OCI-LY7 (cell line): ENCODE data around the gene C1orf174. TPM values are rescaled to one million over a fixed set of nuclear protein-coding genes. Genes with fewer than 3 reads are reported as not detected.

Experiments used
- BruUV-seq: library from RNA; stranded (reverse); fragments of 400-500 nt; replicated peaks from 2 replicates; lab custom pipeline; 2021; lab: Mats Ljungman, UMichigan
- CTCF ChIA-PET: fragments of 300-600 bp; sonication (Branson Sonifier 250); formaldehyde crosslinking; loops from one replicate; lab custom pipeline; 2022; ENCODE audit warnings: antibody characterized with exemption; ENCODE audit not compliant: unreplicated experiment; lab: Charles Lee
- POLR2A ChIA-PET: fragments of 300-600 bp; sonication (Branson Sonifier 250); formaldehyde crosslinking; loops from one replicate; lab custom pipeline; 2022; ENCODE audit warnings: antibody characterized with exemption; lab: Charles Lee
- DNase-seq: peaks from one replicate; pipeline ENCODE4 v3.0.0-alpha.2; 2015; ENCODE audit warnings: low spot score
- H2AFZ ChIP-seq: fragments of 200-600 bp; sonication (generic), shearing (Covaris generic); 2 replicates; pipeline ENCODE4 v1.6.1; 2014; ENCODE audit warnings: mild to moderate bottlenecking, antibody characterized with exemption, low read length, moderate library complexity
- H3K27ac ChIP-seq: fragments of 200-600 bp; sonication (generic); 2 replicates; pipeline ENCODE4 v1.5.1; 2014; ENCODE audit warnings: mixed run types, low read depth, mild to moderate bottlenecking, moderate library complexity, low read length, inconsistent platforms; ENCODE audit not compliant: poor library complexity, severe bottlenecking
- H3K36me3 ChIP-seq: fragments of 200-600 bp; sonication (generic); 2 replicates; pipeline ENCODE4 v1.6.1; 2014; ENCODE audit warnings: mild to moderate bottlenecking, antibody characterized with exemption, low read length, moderate library complexity, mixed read lengths; ENCODE audit not compliant: insufficient read depth
- H3K4me1 ChIP-seq: fragments of 200-600 bp; sonication (generic); 2 replicates; pipeline ENCODE4 v1.5.1; 2014; ENCODE audit warnings: mild to moderate bottlenecking, low read length; ENCODE audit not compliant: insufficient read depth, poor library complexity, severe bottlenecking
- H3K4me2 ChIP-seq: fragments of 200-600 bp; sonication (generic); 2 replicates; pipeline ENCODE4 v1.6.1; 2014; ENCODE audit warnings: mild to moderate bottlenecking, low read length
- H3K4me3 ChIP-seq: fragments of 200-600 bp; sonication (generic); 2 replicates; pipeline ENCODE4 v1.5.1; 2014; ENCODE audit warnings: mild to moderate bottlenecking, low read depth, low read length; ENCODE audit not compliant: poor library complexity, severe bottlenecking
- H3K79me2 ChIP-seq: fragments of 200-600 bp; sonication (generic); 2 replicates; pipeline ENCODE4 v1.6.1; 2016; ENCODE audit warnings: low read depth, mild to moderate bottlenecking, low read length, moderate library complexity, mixed read lengths; ENCODE audit not compliant: insufficient read depth
- H3K9me2 ChIP-seq: fragments of 200-600 bp; sonication (generic); 2 replicates; pipeline ENCODE4 v1.6.1; 2016; ENCODE audit warnings: mild to moderate bottlenecking, low read length, mixed read lengths; ENCODE audit not compliant: insufficient read depth
- H3K9me3 ChIP-seq: fragments of 200-600 bp; sonication (generic); 2 replicates; pipeline ENCODE4 v1.6.1; 2014; ENCODE audit warnings: mild to moderate bottlenecking, mixed run types, low read length, mixed read lengths
- H4K20me1 ChIP-seq: fragments of 200-600 bp; sonication (generic); 2 replicates; pipeline ENCODE4 v1.6.1; 2014; ENCODE audit warnings: mild to moderate bottlenecking, antibody characterized with exemption, low read length, moderate library complexity, mixed read lengths; ENCODE audit not compliant: insufficient read depth
- EZH2phosphoT487 ChIP-seq: fragments of 200-600 bp; sonication (generic); IDR thresholded peaks from 2 replicates; pipeline ENCODE4 v1.6.1; 2018; ENCODE audit warnings: low read depth, borderline replicate concordance, mild to moderate bottlenecking, mixed run types, antibody characterized with exemption, low read length, moderate library complexity, mixed read lengths
- intact Hi-C: fragments of 100-400 bp; cut with micrococcal nuclease; formaldehyde crosslinking; loops from one replicate; pipeline ENCODE4 v1.10.0; 2022; ENCODE audit not compliant: unreplicated experiment
- total RNA-seq, 2 experiments: library from RNA; depleted of rRNA in 1 of 2; stranded (reverse); fragments of >200 nt in 1 of 2; shearing (Covaris generic) in 1 of 2; gene quantifications; 2 replicates each; pipeline ENCODE4 v1.2.3, GENCODE V29; 2014 to 2022
- TF ChIP-seq, protein P1 (sequence below): fragments of 200-600 bp; sonication (generic); conservative IDR thresholded peaks from 2 replicates; pipeline ENCODE4 v1.5.1; 2014; ENCODE audit warnings: mild to moderate bottlenecking, antibody characterized with exemption, low read length, moderate library complexity, mixed read lengths

C1orf174 gene
- total RNA-seq, 2 experiments from 2014 or later, result 39.0 to 59.5 TPM

- Histone ChIP-seq H3K4me2 (peak overlapping the region; percentile 88), H3K36me3 (peaks cover 11% of the 10 kb centered on the region), H3K9me2 (no peaks in the 10 kb centered on the region), H3K27ac (peak overlapping the region; percentile 100), H3K79me2 (peaks cover 58% of the 10 kb centered on the region), H3K9me3 (peaks cover 12% of the 10 kb centered on the region; the same call in 1 of the 2 replicates), H2AFZ (no peak overlapping the region), H4K20me1 (no peaks in the 10 kb centered on the region), H3K4me1 (peaks cover 77% of the 10 kb centered on the region), H3K4me3 (peak overlapping the region; percentile 96)
- POLR2A ChIA-PET, result interaction anchor here (0.6 to 4.6 kb wide), 9 partner anchors 9 to 171 kb away, joined by 3 to 31 read pairs (median 6); no protein-coding TSS in a partner anchor
- CTCF ChIA-PET, result interaction anchor here (0.6 to 1.9 kb wide), 3 partner anchors 9 to 145 kb away, joined by 6 to 9 read pairs (median 7); partner anchors contain the start of genes CEP104 and DFFB
- TF ChIP-seq EZH2phosphoT487, result no peak
- TF ChIP-seq, protein P1, sequence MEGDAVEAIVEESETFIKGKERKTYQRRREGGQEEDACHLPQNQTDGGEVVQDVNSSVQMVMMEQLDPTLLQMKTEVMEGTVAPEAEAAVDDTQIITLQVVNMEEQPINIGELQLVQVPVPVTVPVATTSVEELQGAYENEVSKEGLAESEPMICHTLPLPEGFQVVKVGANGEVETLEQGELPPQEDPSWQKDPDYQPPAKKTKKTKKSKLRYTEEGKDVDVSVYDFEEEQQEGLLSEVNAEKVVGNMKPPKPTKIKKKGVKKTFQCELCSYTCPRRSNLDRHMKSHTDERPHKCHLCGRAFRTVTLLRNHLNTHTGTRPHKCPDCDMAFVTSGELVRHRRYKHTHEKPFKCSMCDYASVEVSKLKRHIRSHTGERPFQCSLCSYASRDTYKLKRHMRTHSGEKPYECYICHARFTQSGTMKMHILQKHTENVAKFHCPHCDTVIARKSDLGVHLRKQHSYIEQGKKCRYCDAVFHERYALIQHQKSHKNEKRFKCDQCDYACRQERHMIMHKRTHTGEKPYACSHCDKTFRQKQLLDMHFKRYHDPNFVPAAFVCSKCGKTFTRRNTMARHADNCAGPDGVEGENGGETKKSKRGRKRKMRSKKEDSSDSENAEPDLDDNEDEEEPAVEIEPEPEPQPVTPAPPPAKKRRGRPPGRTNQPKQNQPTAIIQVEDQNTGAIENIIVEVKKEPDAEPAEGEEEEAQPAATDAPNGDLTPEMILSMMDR, result no peak
- peak; percentile 86 for DNase-seq
- intact Hi-C loops, result loop anchor here (2.0 to 5.0 kb wide), 5 partner anchors 106 to 1320 kb away; partner anchors contain the start of genes LRRC47 and SMIM1
- BruUV-seq, result no TSS peak
Observed at GRCh38 chr1:3902571-3903091, 2.6 kb upstream of the C1orf174 start.

DNA sequence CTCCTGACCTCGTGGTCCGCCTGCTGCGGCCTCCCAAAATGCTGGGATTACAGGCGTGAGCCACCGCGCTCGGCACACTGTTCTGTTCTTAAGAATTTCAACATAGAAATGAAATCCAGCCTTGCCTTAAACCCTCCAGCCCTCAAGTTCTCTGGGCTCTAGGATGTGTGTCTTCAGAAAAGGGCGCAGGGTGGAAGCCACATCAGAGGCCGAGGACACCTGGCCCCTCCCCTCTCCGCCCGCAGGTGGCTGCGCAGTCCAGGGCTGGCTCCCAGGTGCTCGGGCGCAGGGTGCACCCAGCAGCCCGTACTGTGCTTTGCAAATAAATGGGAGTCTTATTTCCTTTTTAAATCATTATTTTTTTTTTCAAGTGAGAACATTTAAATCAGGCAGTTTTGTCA is 2.0 kb upstream of the C1orf174 start:
- Histone ChIP-seq H3K4me3 (peak overlapping the region; percentile 96), H3K9me2 (no peaks in the 10 kb centered on the region), H3K79me2 (peaks cover 58% of the 10 kb centered on the region), H3K36me3 (peaks cover 16% of the 10 kb centered on the region), H3K9me3 (peaks cover 16% of the 10 kb centered on the region; the same call in 1 of the 2 replicates), H3K4me2 (peak overlapping the region; percentile 88), H2AFZ (no peak overlapping the region), H4K20me1 (no peaks in the 10 kb centered on the region), H3K4me1 (peaks cover 72% of the 10 kb centered on the region), H3K27ac (peak overlapping the region; percentile 100)
- ChIA-PET POLR2A (interaction anchor here (0.6 to 4.6 kb wide), 10 partner anchors 9 to 171 kb away, joined by 3 to 31 read pairs (median 6); partner anchors contain the start of gene DFFB), CTCF (interaction anchor here (1.7 to 1.9 kb wide), 2 partner anchors 44 to 145 kb away, joined by 7 to 9 read pairs; partner anchors contain the start of genes CEP104 and DFFB)
- BruUV-seq, result no TSS peak
- DNase-seq, result peak; percentile 87
- TF ChIP-seq, protein P1, result 0 out of 2 replicates have a peak, but pooled peaks have one; percentile 15
- no peak for TF ChIP-seq EZH2phosphoT487
- intact Hi-C loops, result loop anchor here (2.0 to 5.0 kb wide), 5 partner anchors 105 to 1320 kb away; partner anchors contain the start of genes LRRC47 and SMIM1
